ENCODE results near the gene FGF21. TPM values are rescaled to one million over a fixed set of nuclear protein-coding genes. Genes with fewer than 3 reads are reported as not detected.

Gene FGF21
- total RNA-seq, 2 experiments from 2014 or later = not detected

DNA sequence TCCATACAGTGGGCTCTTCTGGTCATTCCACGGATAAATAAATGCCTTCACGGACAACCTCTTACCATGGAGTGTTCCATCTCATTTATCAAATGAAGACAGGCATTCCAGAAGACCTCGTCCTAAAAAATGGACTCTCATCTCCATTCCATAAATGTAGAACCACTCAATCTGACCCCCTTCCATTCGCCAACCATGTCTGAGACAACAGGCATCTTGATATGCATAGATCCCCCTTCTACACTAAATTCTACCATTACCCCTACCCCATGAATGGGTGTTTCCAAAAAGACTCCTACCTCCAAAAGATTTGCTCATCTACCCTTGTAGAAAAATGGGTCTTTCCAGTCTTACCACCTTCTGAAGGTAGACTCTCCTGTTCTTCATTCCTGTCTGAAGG, 23.9 kb upstream of the FGF21 start:
- Mint-ChIP-seq H3K4me3 (no peak overlapping the region), H3K36me3 (ENCODE audit: low read depth) (peaks cover 4% of the 10 kb centered on the region), H3K27me3 (no peaks in the 10 kb centered on the region), H3K27ac (no peak overlapping the region), H3K4me1 (ENCODE audit: low read depth) (peaks cover 6% of the 10 kb centered on the region), H3K9me3 (peaks cover 4% of the 10 kb centered on the region)
- CTCF ChIA-PET = no interaction called here
- no peak for ATAC-seq
- intact Hi-C loops (cut with micrococcal nuclease) = no loop called here
- no peak for DNase-seq
- TF ChIP-seq, protein P1, sequence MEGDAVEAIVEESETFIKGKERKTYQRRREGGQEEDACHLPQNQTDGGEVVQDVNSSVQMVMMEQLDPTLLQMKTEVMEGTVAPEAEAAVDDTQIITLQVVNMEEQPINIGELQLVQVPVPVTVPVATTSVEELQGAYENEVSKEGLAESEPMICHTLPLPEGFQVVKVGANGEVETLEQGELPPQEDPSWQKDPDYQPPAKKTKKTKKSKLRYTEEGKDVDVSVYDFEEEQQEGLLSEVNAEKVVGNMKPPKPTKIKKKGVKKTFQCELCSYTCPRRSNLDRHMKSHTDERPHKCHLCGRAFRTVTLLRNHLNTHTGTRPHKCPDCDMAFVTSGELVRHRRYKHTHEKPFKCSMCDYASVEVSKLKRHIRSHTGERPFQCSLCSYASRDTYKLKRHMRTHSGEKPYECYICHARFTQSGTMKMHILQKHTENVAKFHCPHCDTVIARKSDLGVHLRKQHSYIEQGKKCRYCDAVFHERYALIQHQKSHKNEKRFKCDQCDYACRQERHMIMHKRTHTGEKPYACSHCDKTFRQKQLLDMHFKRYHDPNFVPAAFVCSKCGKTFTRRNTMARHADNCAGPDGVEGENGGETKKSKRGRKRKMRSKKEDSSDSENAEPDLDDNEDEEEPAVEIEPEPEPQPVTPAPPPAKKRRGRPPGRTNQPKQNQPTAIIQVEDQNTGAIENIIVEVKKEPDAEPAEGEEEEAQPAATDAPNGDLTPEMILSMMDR (IDR thresholded peaks at IDR 0.05) = no peak
- POLR2A ChIA-PET = no interaction called here

DNA sequence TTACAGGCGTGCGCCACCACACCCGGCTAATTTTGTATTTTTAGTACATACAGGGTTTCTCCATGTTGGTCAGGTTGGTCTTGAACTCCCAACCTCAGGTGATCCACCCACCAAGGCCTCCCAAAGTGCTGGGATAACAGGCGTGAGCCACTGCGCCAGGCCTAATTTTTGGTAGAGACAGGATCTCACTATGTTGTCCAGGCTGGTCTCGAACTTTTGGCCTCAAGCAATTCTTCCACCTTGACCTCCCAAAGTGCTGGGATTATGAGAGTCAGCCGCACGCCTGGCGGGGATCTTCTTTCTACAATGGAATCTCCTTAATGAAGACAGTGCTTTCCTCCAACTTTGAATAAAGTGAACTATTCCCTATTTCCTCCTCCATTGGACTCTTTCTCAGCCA, 20.7 kb upstream of the FGF21 start:
- CTCF ChIA-PET = no interaction called here
- TF ChIP-seq, protein P1 (IDR thresholded peaks at IDR 0.05) = no peak

DNA sequence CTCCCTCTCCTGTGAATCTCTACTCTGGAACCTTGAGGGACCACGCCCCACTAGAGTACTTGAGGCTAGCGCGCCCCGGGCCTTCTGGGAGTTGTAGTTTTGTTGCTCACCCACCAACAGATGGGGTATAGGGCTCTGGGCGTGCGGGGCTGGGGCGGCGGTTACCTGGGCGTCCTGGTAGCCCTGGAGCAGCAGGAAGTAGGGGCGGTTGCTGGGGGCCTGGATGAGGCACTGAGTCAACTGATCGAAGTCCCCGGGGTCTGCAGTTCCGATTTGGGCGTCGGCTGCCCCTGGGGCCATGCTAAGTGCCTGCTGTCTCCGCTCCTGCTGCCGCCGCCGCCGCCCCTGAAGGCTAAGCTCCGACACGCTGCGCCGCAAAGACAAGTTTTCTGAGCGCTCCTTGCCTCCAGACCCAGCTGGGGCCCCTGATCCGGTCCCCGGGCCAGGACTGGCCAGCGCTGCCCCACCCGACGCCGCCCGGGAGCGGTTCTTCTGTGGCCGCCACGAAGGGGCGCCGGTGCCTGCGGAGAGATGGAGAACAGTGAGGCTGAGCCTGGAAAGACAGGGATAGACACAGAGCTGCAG, 20.2 kb upstream of the FGF21 start:
- ChIA-PET POLR2A (no interaction called here), CTCF (interaction anchor here (0.6 kb wide), 1 partner anchor 10 kb away, joined by 3 read pairs; no protein-coding TSS in a partner anchor)
- no peak overlapping the region for H3K4me3 Mint-ChIP-seq
- H3K36me3 Mint-ChIP-seq (ENCODE audit: low read depth) = no peaks in the 10 kb centered on the region
- H3K4me1 Mint-ChIP-seq (ENCODE audit: low read depth) = peaks cover 10% of the 10 kb centered on the region
- H3K27me3 Mint-ChIP-seq = peaks cover 3% of the 10 kb centered on the region
- TF ChIP-seq, protein P1 (IDR thresholded peaks at IDR 0.05) = no peak
- no peak for DNase-seq
- ATAC-seq = no peak
- H3K9me3 Mint-ChIP-seq = no peaks in the 10 kb centered on the region
- no peak overlapping the region for H3K27ac Mint-ChIP-seq
- intact Hi-C loops (cut with micrococcal nuclease) = no loop called here

More for the DNA sequence above, 20.7 kb upstream of the FGF21 start:
- peaks cover 7% of the 10 kb centered on the region for H3K4me1 Mint-ChIP-seq (ENCODE audit: low read depth)
- ATAC-seq (no peak), DNase-seq (no peak)
- no peaks in the 10 kb centered on the region for H3K27me3 Mint-ChIP-seq
- no peaks in the 10 kb centered on the region for H3K36me3 Mint-ChIP-seq (ENCODE audit: low read depth)
- H3K27ac Mint-ChIP-seq = no peak overlapping the region
- H3K4me3 Mint-ChIP-seq = no peak overlapping the region
- no peaks in the 10 kb centered on the region for H3K9me3 Mint-ChIP-seq
- POLR2A ChIA-PET = no interaction called here
- intact Hi-C loops (cut with micrococcal nuclease) = no loop called here

DNA sequence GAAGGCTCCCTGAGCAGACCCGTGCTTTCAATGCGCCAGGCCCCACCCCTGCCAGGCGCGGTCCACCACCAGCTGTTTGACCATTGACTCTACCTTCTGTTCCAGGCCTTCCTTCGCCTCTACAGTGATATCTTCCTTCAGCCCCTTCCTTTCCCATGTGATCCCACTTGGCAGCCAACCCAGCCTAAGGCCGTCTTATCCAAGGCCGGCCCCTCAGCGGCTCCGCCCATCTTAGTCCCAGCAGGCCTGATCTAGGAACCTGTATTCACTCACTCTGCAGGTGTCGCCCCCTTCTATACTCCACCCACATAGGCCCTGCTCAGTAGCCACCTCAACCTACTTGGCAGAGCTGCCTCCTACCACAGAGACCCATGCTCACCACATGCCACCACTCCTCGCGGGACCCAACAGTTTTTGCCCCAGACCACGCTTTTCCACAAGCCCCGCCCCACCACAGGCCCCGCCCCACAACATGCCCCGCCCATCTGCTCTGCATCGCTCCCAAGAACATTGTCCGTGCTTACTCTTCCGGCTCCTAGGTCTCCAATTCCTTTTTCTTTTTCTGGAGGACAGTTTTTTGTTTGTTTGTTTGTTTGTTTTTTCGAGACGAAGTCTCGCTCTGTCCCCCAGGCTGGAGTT, 17.8 kb upstream of the FGF21 start:
- Mint-ChIP-seq H3K4me3 (no peak overlapping the region), H3K4me1 (ENCODE audit: low read depth) (peaks cover 16% of the 10 kb centered on the region), H3K36me3 (ENCODE audit: low read depth) (no peaks in the 10 kb centered on the region), H3K27ac (no peak overlapping the region), H3K27me3 (peaks cover 6% of the 10 kb centered on the region), H3K9me3 (no peaks in the 10 kb centered on the region)
- intact Hi-C loops (cut with micrococcal nuclease) = no loop called here
- ATAC-seq = no peak
- DNase-seq = no peak
- ChIA-PET POLR2A (interaction anchor here (0.5 to 1.8 kb wide), 2 partner anchors 9 to 163 kb away, joined by 3 to 4 read pairs; partner anchors contain the start of gene NUCB1), CTCF (interaction anchor here (1.3 to 3.0 kb wide), 3 partner anchors 12 to 256 kb away, joined by 4 to 19 read pairs (median 4); partner anchors contain the start of genes GYS1 and RUVBL2)
- TF ChIP-seq, protein P1 (IDR thresholded peaks at IDR 0.05) = no peak

Data from activated CD8-positive, alpha-beta T cell treated with anti-CD3 and anti-CD28 coated beads for 36 hours (primary cell).